ENCODE results near the gene ESR1. TPM values are rescaled to one million over a fixed set of nuclear protein-coding genes. Genes with fewer than 3 reads are reported as not detected.

The ESR1 gene
- total and polyA plus RNA-seq, 9 of the 15 experiments (the other 6 are each of a cell fraction or from before 2014, with no cell fraction given): 0.03 to 0.27 (median 0.08) TPM; not detected in 1

DNA sequence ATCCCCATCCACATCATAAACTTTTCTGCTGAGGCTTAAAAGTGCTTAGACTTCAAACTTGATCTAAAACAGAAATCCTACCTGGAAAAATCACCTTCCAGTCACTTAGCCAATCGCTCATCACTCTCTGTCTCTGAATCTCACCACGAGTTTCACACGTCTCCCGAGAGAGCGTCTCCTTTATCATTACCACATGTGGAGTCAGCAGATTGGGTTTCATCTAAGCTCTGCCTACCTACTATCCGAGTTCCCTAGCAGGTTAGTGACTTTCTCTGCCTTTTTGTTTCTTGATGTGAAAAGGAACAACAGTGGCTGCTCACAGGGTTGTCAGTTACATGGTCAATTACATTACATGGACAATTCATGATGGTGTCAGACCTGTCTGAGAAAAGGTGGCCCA lies 286.2 kb downstream of the ESR1 start:
- CTCF ChIA-PET (ENCODE audit: low intra/inter-chr PET ratio): no interaction called here
- Histone ChIP-seq H3K9ac (ENCODE audit: insufficient read depth in 1 of 2, low read depth in 2 of 2, low read length in 2 of 2) (no peak overlapping the region), H3K79me2 (ENCODE audit: control insufficient read depth, insufficient read depth, low read length) (no peaks in the 10 kb centered on the region), H2AFZ (ENCODE audit: low read depth, low read length) (no peak overlapping the region), H3K9me3 (replicated peaks; ENCODE audit: control insufficient read depth, insufficient read depth, low read depth, low read length) (no peaks in the 10 kb centered on the region), H3K9me1 (ENCODE audit: control insufficient read depth, insufficient read depth, low read length) (no peaks in the 10 kb centered on the region), H3K4me3 (no peak overlapping the region), H3K36me3 (ENCODE audit: control insufficient read depth, insufficient read depth, low read length) (no peaks in the 10 kb centered on the region), H4K20me1 (replicated peaks; ENCODE audit: control insufficient read depth, insufficient read depth, low read length) (no peaks in the 10 kb centered on the region), H3K4me2 (ENCODE audit: insufficient read depth, low read length) (no peak overlapping the region), H3K27me3 (ENCODE audit: control insufficient read depth in 2 of 2, insufficient read depth in 2 of 2, low read length in 2 of 2) (0 out of 5 replicates have a peak, but pooled peaks cover 0 to 2% of the 10 kb centered on the region in 2 experiments), H3K4me1 (replicated peaks in 1 of 2; ENCODE audit: control insufficient read depth in 2 of 2, insufficient read depth in 2 of 2, low read length in 2 of 2) (peaks cover 0 to 2% of the 10 kb centered on the region in 2 experiments; a peak in 1 of 5 replicates), H3K27ac (ENCODE audit: extremely low read depth, low read depth, low read length) (no peak overlapping the region)
- intact Hi-C loops (cut with micrococcal nuclease): no loop called here
- WGBS (ENCODE audit: insufficient coverage, low coverage, missing lambda C conversion rate): 0% methylated on average over 6 of the region's 6 CpGs
- no TSS peak for BruUV-seq (replicated peaks)
- DNase-seq (ENCODE audit: extremely low read depth in 1 of 4, low spot score in 3 of 4): no peak
- FAIRE-seq: no peak
- in situ Hi-C loops (cut with MboI): no loop called here
- ATAC-seq: no peak
- POLR2A ChIA-PET: no interaction called here
- TF ChIP-seq, protein P1, sequence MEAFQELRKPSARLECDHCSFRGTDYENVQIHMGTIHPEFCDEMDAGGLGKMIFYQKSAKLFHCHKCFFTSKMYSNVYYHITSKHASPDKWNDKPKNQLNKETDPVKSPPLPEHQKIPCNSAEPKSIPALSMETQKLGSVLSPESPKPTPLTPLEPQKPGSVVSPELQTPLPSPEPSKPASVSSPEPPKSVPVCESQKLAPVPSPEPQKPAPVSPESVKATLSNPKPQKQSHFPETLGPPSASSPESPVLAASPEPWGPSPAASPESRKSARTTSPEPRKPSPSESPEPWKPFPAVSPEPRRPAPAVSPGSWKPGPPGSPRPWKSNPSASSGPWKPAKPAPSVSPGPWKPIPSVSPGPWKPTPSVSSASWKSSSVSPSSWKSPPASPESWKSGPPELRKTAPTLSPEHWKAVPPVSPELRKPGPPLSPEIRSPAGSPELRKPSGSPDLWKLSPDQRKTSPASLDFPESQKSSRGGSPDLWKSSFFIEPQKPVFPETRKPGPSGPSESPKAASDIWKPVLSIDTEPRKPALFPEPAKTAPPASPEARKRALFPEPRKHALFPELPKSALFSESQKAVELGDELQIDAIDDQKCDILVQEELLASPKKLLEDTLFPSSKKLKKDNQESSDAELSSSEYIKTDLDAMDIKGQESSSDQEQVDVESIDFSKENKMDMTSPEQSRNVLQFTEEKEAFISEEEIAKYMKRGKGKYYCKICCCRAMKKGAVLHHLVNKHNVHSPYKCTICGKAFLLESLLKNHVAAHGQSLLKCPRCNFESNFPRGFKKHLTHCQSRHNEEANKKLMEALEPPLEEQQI (IDR thresholded peaks at IDR 0.05): no peak
- no peak for TF ChIP-seq ZBTB8A (IDR thresholded peaks at IDR 0.05; ENCODE audit: partially characterized antibody)
- TF ChIP-seq ZNF699 (CRISPR knock-in tag; IDR thresholded peaks at IDR 0.05; ENCODE audit: insufficient replicate concordance): no peak
- TF ChIP-seq, protein P2, sequence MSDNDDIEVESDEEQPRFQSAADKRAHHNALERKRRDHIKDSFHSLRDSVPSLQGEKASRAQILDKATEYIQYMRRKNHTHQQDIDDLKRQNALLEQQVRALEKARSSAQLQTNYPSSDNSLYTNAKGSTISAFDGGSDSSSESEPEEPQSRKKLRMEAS (CRISPR knock-in tag; IDR thresholded peaks at IDR 0.05): no peak
- TF ChIP-seq CBFA2T2 (conservative IDR thresholded peaks at IDR 0.05): no peak
- no peak for TF ChIP-seq FOXA3 (CRISPR knock-in tag; conservative IDR thresholded peaks at IDR 0.05 in 1 of 2, IDR thresholded peaks at IDR 0.05 in 1 of 2)
- TF ChIP-seq, protein P3, sequence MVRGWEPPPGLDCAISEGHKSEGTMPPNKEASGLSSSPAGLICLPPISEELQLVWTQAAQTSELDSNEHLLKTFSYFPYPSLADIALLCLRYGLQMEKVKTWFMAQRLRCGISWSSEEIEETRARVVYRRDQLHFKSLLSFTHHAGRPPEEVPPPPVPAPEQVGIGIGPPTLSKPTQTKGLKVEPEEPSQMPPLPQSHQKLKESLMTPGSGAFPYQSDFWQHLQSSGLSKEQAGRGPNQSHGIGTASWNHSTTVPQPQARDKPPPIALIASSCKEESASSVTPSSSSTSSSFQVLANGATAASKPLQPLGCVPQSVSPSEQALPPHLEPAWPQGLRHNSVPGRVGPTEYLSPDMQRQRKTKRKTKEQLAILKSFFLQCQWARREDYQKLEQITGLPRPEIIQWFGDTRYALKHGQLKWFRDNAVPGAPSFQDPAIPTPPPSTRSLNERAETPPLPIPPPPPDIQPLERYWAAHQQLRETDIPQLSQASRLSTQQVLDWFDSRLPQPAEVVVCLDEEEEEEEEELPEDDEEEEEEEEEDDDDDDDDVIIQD (CRISPR knock-in tag; IDR thresholded peaks at IDR 0.05): no peak
- TF ChIP-seq MYC (IDR thresholded peaks at IDR 0.05; ENCODE audit: low read depth, low read length): no peak
- no peak for TF ChIP-seq MYC (CRISPR knock-in tag; IDR thresholded peaks at IDR 0.05; ENCODE audit: borderline replicate concordance, low read depth)
- TF ChIP-seq NEUROD1 (IDR thresholded peaks at IDR 0.05; ENCODE audit: borderline replicate concordance, low read depth, low read length, partially characterized antibody): no peak
- TF ChIP-seq FOXJ2 (tag; IDR thresholded peaks at IDR 0.05): no peak
- no peak for TF ChIP-seq ZNF551 (CRISPR knock-in tag; IDR thresholded peaks at IDR 0.05)
- TF ChIP-seq ZNF282 (CRISPR knock-in tag; IDR thresholded peaks at IDR 0.05): no peak
- no peak for TF ChIP-seq BRD4 (IDR thresholded peaks at IDR 0.05)
- no peak for TF ChIP-seq HNRNPK (IDR thresholded peaks at IDR 0.05; ENCODE audit: low read depth, low read length, poor library complexity, severe bottlenecking)
